HG03045 (cell line): ENCODE data around the gene MEN1.
"Not testable (repeated sequence)": the region's sequence is repeated elsewhere in the genome, so short reads cannot be mapped to it uniquely, and the experiment has no call there.

ENCODE experiments used
- ATAC-seq: cut with Tn5 transposase; IDR thresholded peaks from one replicate; pipeline ENCODE4 v1.9.1; 2021; ENCODE audit warnings: mild to moderate bottlenecking, moderate library complexity; ENCODE audit not compliant: unreplicated experiment

MEN1 gene

GRCh38 chr11:64846998-64847666, 36.8 kb upstream of the MEN1 start:
- no peak for ATAC-seq

GRCh38 chr11:64845776-64846129, 35.4 kb upstream of the MEN1 start:
- not testable (repeated sequence) for ATAC-seq

- no peak for ATAC-seq
These were observed 34.9 kb upstream of the MEN1 start for GRCh38 chr11:64845129-64845775.

- no peak for ATAC-seq
These were observed 34.2 kb upstream of the MEN1 start, which contains the start of gene CDC42BPG for GRCh38 chr11:64844330-64845128. Gene CDC42BPG, minus strand, starts transcription at chr11:64844653. Its CDS starts 84 bp downstream, at chr11:64844569.

- ATAC-seq: no peak
These were observed 33.5 kb upstream of the MEN1 start for GRCh38 chr11:64843686-64844329.

DNA sequence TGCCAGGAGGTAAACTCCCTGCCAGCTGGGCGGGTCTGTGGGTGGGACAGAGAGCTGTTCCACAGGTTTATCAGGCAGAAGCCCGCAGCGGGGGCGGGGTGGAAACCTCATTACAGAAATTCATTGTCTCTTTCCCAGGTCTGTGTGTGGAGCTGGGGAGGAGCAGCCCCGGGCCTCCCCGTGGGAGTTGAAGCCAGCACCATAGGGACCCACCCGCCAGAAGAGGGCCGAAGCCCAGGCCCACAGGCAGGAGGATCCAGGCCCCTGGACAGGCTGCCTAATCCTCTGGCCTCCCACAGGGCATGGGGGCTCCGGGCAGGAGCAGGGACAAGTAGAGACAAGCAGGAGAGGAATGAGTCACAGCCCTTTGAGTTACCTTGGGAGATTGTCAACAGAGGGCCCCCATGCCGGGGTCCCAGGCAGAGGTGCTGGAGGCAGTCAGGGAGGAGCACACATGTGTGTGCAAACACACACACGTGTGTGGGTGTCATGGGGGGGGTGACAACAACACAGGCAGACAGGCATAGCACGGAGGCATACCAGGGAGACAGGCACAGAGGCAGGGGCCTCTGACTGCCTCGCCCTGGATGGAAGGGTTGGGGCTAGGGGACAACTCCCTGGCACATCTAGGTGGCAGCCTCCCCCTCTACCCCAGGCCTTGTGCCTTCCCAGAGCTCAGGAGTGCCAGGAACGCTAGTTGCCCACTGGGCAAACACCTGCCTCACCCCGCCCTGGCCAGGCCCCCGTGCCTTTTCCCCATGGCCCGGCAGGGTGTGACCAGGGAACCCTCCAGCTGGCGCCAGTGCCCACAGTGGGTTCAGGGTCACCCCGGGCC, 32.7 kb upstream of the MEN1 start:
- no peak for ATAC-seq

DNA sequence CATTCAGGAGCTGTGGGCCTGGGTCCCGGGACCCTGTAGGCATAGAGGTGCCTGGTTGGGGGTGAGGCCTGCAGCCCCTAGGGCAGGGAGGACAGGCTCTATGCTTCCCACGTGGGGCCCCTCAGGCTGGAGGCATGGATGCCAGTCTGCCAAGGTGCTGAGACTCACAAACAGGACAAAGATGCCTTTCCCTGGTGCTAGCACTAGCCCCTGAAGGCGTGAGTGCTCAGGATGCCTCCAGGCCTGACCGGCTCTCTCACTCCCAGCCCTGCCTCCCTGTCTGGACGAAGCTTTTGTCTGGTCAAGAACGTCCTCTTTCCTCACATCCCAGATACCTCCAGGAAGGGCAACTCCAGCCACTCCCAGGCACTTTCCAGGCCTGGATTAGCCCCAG, 32.0 kb upstream of the MEN1 start:
- no peak for ATAC-seq

GRCh38 chr11:64841592-64842365, 31.4 kb upstream of the MEN1 start:
- no peak for ATAC-seq

DNA sequence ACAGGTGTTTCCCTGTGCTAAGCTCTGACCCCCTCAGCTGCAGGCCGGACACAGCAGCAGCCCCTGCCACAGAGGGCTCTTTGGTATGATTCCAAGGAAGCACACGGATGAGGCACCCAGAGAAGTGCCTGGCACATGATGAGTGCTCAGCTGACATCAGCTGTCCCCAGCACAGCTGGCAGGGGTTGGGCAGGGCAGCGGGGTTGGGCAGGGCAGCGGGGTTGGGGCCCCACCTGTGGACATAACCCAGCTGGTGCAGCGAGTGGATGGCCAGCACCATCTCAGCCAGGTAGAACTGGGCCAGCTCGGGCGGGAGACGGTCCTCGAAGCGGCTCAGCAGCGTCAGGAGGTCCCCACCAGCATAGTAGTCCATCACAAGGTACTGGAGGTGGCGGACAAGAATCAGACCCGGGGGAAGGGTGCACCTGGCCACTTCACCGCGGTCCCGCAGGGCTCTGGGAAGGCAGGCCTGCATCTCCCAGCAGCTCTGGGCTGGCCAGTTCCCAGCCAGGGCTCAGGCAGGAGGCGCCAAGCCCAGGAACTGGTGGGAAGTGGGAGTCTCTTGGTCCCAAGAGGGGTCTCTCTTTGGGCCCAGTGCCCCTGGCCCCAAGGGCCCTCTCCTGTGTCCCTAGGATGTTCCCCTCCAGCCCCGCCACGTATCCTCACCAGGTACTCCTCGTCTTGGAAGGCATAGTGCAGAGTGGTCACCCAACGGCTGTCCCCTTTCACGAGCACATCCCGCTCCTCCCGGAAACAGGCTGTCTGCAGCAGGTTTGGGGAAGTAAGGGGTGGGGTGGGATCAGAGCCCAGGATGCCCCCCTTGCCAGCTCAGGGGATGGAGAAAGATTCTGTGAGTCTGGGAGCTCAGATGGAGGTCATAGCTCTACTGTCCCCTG, 29.8 kb upstream of the MEN1 start:
- no peak for ATAC-seq

- ATAC-seq: no peak
These were observed 29.0 kb upstream of the MEN1 start for GRCh38 chr11:64839335-64839734.

GRCh38 chr11:64838600-64839334, 28.4 kb upstream of the MEN1 start:
- no peak for ATAC-seq

DNA sequence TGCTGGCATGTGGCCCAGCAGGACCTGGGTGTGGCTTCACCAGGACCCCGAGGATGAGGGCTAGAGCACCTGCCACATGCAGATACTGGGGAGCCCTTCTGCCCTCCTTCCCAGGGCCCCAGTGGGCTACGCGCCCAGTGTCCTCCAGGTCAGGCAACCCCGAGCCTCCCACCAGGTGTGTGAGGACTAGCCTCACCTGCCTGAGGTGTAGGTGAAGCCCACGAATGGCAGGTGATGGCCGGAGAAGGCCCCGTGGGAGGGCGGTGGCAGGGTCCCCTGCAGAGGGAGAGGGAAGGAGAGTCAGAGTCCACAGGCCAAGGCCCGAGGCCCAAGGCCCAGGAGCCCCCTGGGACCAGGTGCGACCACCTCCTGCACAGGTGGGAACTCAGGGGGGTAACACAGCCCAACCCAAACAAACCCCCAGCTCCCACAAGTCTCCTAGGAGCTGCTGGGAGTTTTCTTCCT, 27.6 kb upstream of the MEN1 start:
- no peak for ATAC-seq

GRCh38 chr11:64836448-64837072, 26.2 kb upstream of the MEN1 start:
- ATAC-seq: no peak

GRCh38 chr11:64835616-64836447, 25.5 kb upstream of the MEN1 start:
- no peak for ATAC-seq

DNA sequence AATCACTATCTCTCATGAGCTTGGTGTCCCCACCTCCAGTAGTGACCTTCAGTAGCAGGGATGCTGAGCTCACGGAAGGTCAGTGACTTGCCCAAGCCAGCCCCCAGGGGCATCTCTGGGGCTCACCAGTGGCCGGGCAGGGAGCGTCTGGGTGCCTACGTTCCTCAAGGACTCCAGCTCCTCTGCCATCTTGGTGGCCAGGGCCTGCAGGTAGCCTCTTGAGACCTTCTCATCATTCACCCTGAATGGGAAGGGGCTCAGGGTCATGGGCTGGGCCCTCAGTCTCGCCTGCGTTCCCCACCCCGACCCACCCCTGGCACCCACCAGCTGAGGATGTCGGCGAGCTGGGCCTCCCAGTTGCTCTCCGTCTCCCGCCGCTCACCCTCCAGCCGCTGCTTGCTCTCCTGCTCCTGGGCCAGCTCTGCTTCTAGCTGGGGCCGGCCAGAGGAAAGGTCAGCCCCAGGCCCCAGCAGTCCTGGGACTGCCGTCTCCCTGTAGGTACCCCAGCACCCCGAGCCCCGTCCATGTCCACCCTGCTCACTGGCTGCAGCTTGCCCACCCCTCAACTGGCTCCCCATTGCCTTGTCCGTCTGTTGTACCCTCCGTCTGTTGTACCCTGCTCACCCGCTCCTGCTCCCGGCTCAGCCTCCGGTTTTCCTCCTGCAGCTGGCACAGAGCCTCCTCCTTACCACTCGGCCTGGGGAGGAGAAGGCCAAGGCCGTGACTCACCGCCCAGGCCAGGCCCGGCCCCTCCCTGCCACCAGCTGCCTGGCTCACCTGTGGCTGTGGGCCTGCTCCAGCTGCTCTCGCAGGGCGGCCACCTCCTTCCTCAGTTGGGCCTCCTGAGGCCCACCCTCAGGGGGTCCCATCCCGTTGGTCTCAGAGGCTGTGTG, 24.6 kb upstream of the MEN1 start:
- ATAC-seq: no peak
